Forelimb muscle (tissue), 1 donor: Measurements from ENCODE around the gene MAP1LC3B. TPM values are rescaled to one million over a fixed set of nuclear protein-coding genes. Genes with fewer than 3 reads are reported as not detected.

Source experiments
- polyA plus RNA-seq: library from polyadenylated mRNA; unstranded; fragments of 120-200 nt; gene quantifications from one replicate; pipeline ENCODE4 v1.2.1, GENCODE V29; 2013; ENCODE audit not compliant: insufficient read length

MAP1LC3B gene
- polyA plus RNA-seq, 1 donor, result 49.7 TPM

Other genes with a start within 250 kb of the MAP1LC3B start
- 2.9 TPM for gene C16orf95, start 74.9 kb upstream of the MAP1LC3B start, polyA plus RNA-seq
- gene FBXO31, start 8.6 kb upstream of the MAP1LC3B start, polyA plus RNA-seq, result 27.1 TPM
- 17.6 TPM for gene ZCCHC14, start 100.7 kb downstream of the MAP1LC3B start, polyA plus RNA-seq
- gene JPH3, start 210.2 kb downstream of the MAP1LC3B start, polyA plus RNA-seq, result 0.24 TPM